ENCODE results near the gene FGF18.

- TF ChIP-seq CTCF (IDR thresholded peaks at IDR 0.05) (no peak), POLR2A (IDR thresholded peaks at IDR 0.05) (no peak)
These were observed 60.8 kb downstream of the FGF18 start for GRCh38 chr5:171480239-171480638.
